Mesenchymal stem cell (in vitro differentiated cells and primary cell): ENCODE data around the gene SRC.
A peak's percentile ranks its signal among the peaks of the same experiment; 100 is the strongest.

Source experiments
- DNase-seq: peaks from one replicate; pipeline ENCODE4 v3.0.0-alpha.2; 2013
- H2AFZ ChIP-seq: one replicate; pipeline ENCODE4 v1.6.1; 2013; ENCODE audit warnings: low read depth, mild to moderate bottlenecking, control low read depth, inconsistent platforms, low read length, moderate library complexity
- H2AK5ac ChIP-seq: 2 replicates; pipeline ENCODE4 v1.6.1; 2013; ENCODE audit warnings: low read length, moderate library complexity, mild to moderate bottlenecking, inconsistent platforms; ENCODE audit not compliant: severe bottlenecking
- H2BK120ac ChIP-seq: one replicate; pipeline ENCODE4 v1.6.1; 2013; ENCODE audit warnings: low read depth, mild to moderate bottlenecking, inconsistent platforms, low read length, moderate library complexity
- H2BK12ac ChIP-seq, 2 experiments: one replicate each; pipeline ENCODE4 v1.6.1; 2013; ENCODE audit warnings: inconsistent platforms in 2 of 2, low read length in 2 of 2, mild to moderate bottlenecking in 2 of 2, moderate library complexity in 2 of 2, control low read depth in 1 of 2
- H2BK15ac ChIP-seq: one replicate; pipeline ENCODE4 v1.6.1; 2013; ENCODE audit warnings: mild to moderate bottlenecking, low read depth, inconsistent platforms; ENCODE audit not compliant: poor library complexity, severe bottlenecking
- H2BK5ac ChIP-seq: 2 replicates; pipeline ENCODE4 v1.6.1; 2013; ENCODE audit warnings: low read depth, mild to moderate bottlenecking, low read length, control low read depth, inconsistent platforms; ENCODE audit not compliant: poor library complexity, severe bottlenecking
- H3K14ac ChIP-seq, 2 experiments: one replicate each; pipeline ENCODE4 v1.6.1; 2013; ENCODE audit warnings: inconsistent platforms in 2 of 2, low read length in 2 of 2, control low read depth in 1 of 2, mild to moderate bottlenecking in 1 of 2, moderate library complexity in 1 of 2
- H3K18ac ChIP-seq, 2 experiments: one replicate each; pipeline ENCODE4 v1.6.1; 2013; ENCODE audit warnings: inconsistent platforms in 2 of 2, low read length in 2 of 2, control low read depth in 1 of 2, low read depth in 1 of 2, mild to moderate bottlenecking in 1 of 2
- H3K23ac ChIP-seq, 2 experiments: one replicate each; pipeline ENCODE4 v1.6.1; 2013; ENCODE audit warnings: inconsistent platforms in 2 of 2, low read length in 2 of 2, mild to moderate bottlenecking in 2 of 2, moderate library complexity in 2 of 2, control low read depth in 1 of 2
- H3K27ac ChIP-seq: 2 replicates; pipeline ENCODE4 v1.5.1; 2013; ENCODE audit warnings: mild to moderate bottlenecking, moderate library complexity, low read length, control low read depth, inconsistent platforms; ENCODE audit not compliant: poor library complexity, severe bottlenecking
- H3K27me3 ChIP-seq, 2 experiments: 2 replicates each; pipeline versions ENCODE4 v1.6.1 to v1.7.0; 2013; ENCODE audit warnings: low read length in 2 of 2, mild to moderate bottlenecking in 2 of 2, moderate library complexity in 2 of 2, control low read depth in 1 of 2, inconsistent platforms in 1 of 2; ENCODE audit not compliant: control insufficient read depth in 1 of 2, insufficient read depth in 1 of 2
- H3K36me3 ChIP-seq, 2 experiments: 2 replicates each; pipeline versions ENCODE4 v1.6.1 to v1.7.0; 2013; ENCODE audit warnings: low read length in 2 of 2, control low read depth in 1 of 2, inconsistent platforms in 1 of 2, low read depth in 1 of 2, mild to moderate bottlenecking in 1 of 2; ENCODE audit not compliant: insufficient read depth in 2 of 2, control insufficient read depth in 1 of 2
- H3K4ac ChIP-seq, 2 experiments: one replicate each; pipeline ENCODE4 v1.6.1; 2013; ENCODE audit warnings: inconsistent platforms in 2 of 2, low read length in 2 of 2, mild to moderate bottlenecking in 2 of 2, moderate library complexity in 2 of 2, control low read depth in 1 of 2, low read depth in 1 of 2
- H3K4me1 ChIP-seq: 2 replicates; pipeline ENCODE4 v1.6.1; 2013; ENCODE audit warnings: low read depth, low read length, control low read depth; ENCODE audit not compliant: control insufficient read depth, insufficient read depth
- H3K4me2 ChIP-seq: 2 replicates; pipeline ENCODE4 v1.6.1; 2013; ENCODE audit warnings: low read length, mild to moderate bottlenecking, inconsistent platforms; ENCODE audit not compliant: poor library complexity, severe bottlenecking
- H3K4me3 ChIP-seq, 2 experiments: 2 replicates each; pipeline versions ENCODE4 v1.5.1 to v1.7.0; 2013; ENCODE audit warnings: low read length in 2 of 2, mild to moderate bottlenecking in 2 of 2, control low read depth in 1 of 2, low read depth in 1 of 2; ENCODE audit not compliant: insufficient read depth in 1 of 2
- H3K79me1 ChIP-seq: replicated peaks from 2 replicates; pipeline ENCODE4 v1.6.1; 2013; ENCODE audit warnings: mild to moderate bottlenecking, control low read depth, low read length, inconsistent platforms; ENCODE audit not compliant: poor library complexity, severe bottlenecking
- H3K9ac ChIP-seq: 2 replicates; pipeline ENCODE4 v1.7.0; 2013; ENCODE audit warnings: mild to moderate bottlenecking, low read length, moderate library complexity
- H3K9me3 ChIP-seq: 2 replicates; pipeline ENCODE4 v1.7.0; 2013; ENCODE audit warnings: mild to moderate bottlenecking, low read length; ENCODE audit not compliant: control insufficient read depth
- H4K8ac ChIP-seq: one replicate; pipeline ENCODE4 v1.6.1; 2013; ENCODE audit warnings: inconsistent platforms, mild to moderate bottlenecking, low read length, moderate library complexity
- H4K91ac ChIP-seq: one replicate; pipeline ENCODE4 v1.6.1; 2013; ENCODE audit warnings: mild to moderate bottlenecking, low read length, inconsistent platforms
- WGBS: methylation state at CpG from one replicate; pipeline ENCODE4 v1.1.7; 2013; ENCODE audit warnings: mixed read lengths; 5-methylcytosine and 5-hydroxymethylcytosine counted together

SRC gene

GRCh38 chr20:37406010-37406998 is 60.4 kb downstream of the SRC start:
- Histone ChIP-seq H4K91ac (no peak overlapping the region), H3K4ac (no peak overlapping the region), H3K4me1 (peaks cover 11% of the 10 kb centered on the region), H3K18ac (peak overlapping the region; percentile 75 to 77), H2BK15ac (no peak overlapping the region), H3K9ac (peak overlapping the region; percentile 74), H3K4me3 (peak overlapping the region; percentile 49 to 75), H3K4me2 (peak overlapping the region; percentile 82), H3K23ac (no peak overlapping the region), H3K9me3 (no peaks in the 10 kb centered on the region), H3K79me1 (no peaks in the 10 kb centered on the region), H2BK5ac (no peak overlapping the region), H2AFZ (no peak overlapping the region), H3K14ac (peak overlapping the region in 1 of 2 experiments; percentile 76), H3K27me3 (peaks cover 38 to 39% of the 10 kb centered on the region in 2 experiments), H4K8ac (peak overlapping the region; percentile 79), H2BK120ac (no peak overlapping the region), H3K36me3 (peaks cover 29 to 40% of the 10 kb centered on the region in 2 experiments), H3K27ac (no peak overlapping the region), H2BK12ac (no peak overlapping the region), H2AK5ac (no peak overlapping the region)
- 24% methylated on average over 45 of the region's 49 CpGs for WGBS
- peak; percentile 21 for DNase-seq

DNA sequence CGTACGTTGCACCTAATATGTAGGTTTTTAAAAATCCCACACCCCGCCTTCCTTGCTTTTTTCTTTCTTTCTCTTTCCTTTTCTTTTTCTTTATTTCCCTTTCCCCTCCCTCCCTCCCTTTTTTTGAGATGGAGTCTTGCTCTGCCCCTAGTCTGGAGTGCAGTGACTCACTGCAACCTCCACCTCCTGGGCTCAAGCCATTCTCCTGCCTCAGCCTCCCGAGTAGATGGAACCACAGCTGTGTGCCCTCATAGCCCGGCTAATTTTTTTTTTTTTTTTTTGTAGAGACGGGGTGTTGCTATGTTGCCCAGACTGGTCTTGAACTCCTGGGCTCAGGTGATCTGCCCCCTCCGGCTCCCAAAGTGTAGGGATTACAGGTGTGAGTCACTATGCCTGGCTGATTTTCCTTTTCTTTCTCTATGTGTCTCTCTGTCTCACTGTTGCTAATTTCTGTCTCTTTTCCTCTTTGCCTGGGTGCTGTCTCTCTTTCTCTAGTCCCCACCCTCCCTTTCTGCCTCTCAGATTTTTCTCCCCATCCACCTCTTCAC is 61.2 kb downstream of the SRC start:
- Histone ChIP-seq H3K14ac (no peak overlapping the region), H4K91ac (no peak overlapping the region), H3K18ac (no peak overlapping the region), H3K27ac (no peak overlapping the region), H4K8ac (no peak overlapping the region), H3K4ac (no peak overlapping the region), H2AFZ (no peak overlapping the region), H2AK5ac (no peak overlapping the region), H2BK15ac (no peak overlapping the region), H3K4me1 (peaks cover 13% of the 10 kb centered on the region), H2BK12ac (no peak overlapping the region), H3K9ac (peak overlapping the region; percentile 74), H3K36me3 (peaks cover 21 to 32% of the 10 kb centered on the region in 2 experiments), H3K23ac (no peak overlapping the region), H3K79me1 (no peaks in the 10 kb centered on the region), H3K27me3 (peaks cover 43 to 44% of the 10 kb centered on the region in 2 experiments), H3K9me3 (no peaks in the 10 kb centered on the region), H3K4me3 (peak overlapping the region in 1 of 2 experiments; percentile 75), H3K4me2 (peak overlapping the region; percentile 82), H2BK120ac (no peak overlapping the region), H2BK5ac (no peak overlapping the region)
- WGBS, result 86% methylated on average over 6 of the region's 7 CpGs
- DNase-seq, result no peak

GRCh38 chr20:37407573-37408002 is 61.6 kb downstream of the SRC start:
- WGBS, result 68% methylated on average over 14 of the region's 14 CpGs

More at GRCh38 chr20:37407573-37408002, 61.6 kb downstream of the SRC start:
- no peak overlapping the region for H4K91ac ChIP-seq
- H3K4me2 ChIP-seq, result no peak overlapping the region
- H3K27me3 ChIP-seq, result peaks cover 47 to 49% of the 10 kb centered on the region in 2 experiments
- no peak for DNase-seq
- no peak overlapping the region for H3K4ac ChIP-seq
- H2BK15ac ChIP-seq, result no peak overlapping the region
- H2BK5ac ChIP-seq, result no peak overlapping the region
- no peaks in the 10 kb centered on the region for H3K79me1 ChIP-seq
- H2AFZ ChIP-seq, result no peak overlapping the region
- peaks cover 16% of the 10 kb centered on the region for H3K4me1 ChIP-seq
- H3K27ac ChIP-seq, result no peak overlapping the region
- H4K8ac ChIP-seq, result no peak overlapping the region
- no peaks in the 10 kb centered on the region for H3K9me3 ChIP-seq
- H2AK5ac ChIP-seq, result no peak overlapping the region
- no peak overlapping the region for H3K14ac ChIP-seq
- peaks cover 17 to 27% of the 10 kb centered on the region in 2 experiments for H3K36me3 ChIP-seq
- H2BK120ac ChIP-seq, result no peak overlapping the region
- H3K4me3 ChIP-seq, result peak overlapping the region in 1 of 2 experiments; percentile 22
- peak overlapping the region; percentile 20 for H3K9ac ChIP-seq
- no peak overlapping the region for H3K18ac ChIP-seq
- no peak overlapping the region for H2BK12ac ChIP-seq
- no peak overlapping the region for H3K23ac ChIP-seq
